GM12891 (cell line): ENCODE data around the gene PAN3.

Experiments
- DNase-seq: peaks from one replicate; pipeline ENCODE4 v3.0.0; 2011; ENCODE audit warnings: low spot score; ENCODE audit not compliant: insufficient read length
- FAIRE-seq: peaks from 2 replicates; lab custom pipeline; 2011; peaks lifted over from hg19 to GRCh38; lab: Jason Lieb, UNC
- PAX5 ChIP-seq: IDR thresholded peaks from 2 replicates; pipeline ENCODE4 v1.6.1; 2011; ENCODE audit warnings: low read length, moderate library complexity, mild to moderate bottlenecking; ENCODE audit not compliant: insufficient read depth, severe bottlenecking
- POLR2A ChIP-seq: IDR thresholded peaks from 2 replicates; pipeline ENCODE4 v1.6.1; 2011; ENCODE audit warnings: low read depth, low read length, control low read depth
- POLR2AphosphoS5 ChIP-seq: IDR thresholded peaks from 2 replicates; pipeline ENCODE4 v1.6.1; 2011; ENCODE audit warnings: low read depth, low read length, control low read depth
- POU2F2 ChIP-seq: IDR thresholded peaks from 2 replicates; pipeline ENCODE4 v1.6.1; 2011; ENCODE audit warnings: low read depth, mild to moderate bottlenecking, control low read depth, low read length, moderate library complexity
- SPI1 ChIP-seq: IDR thresholded peaks from 2 replicates; pipeline ENCODE4 v1.6.1; 2011; ENCODE audit warnings: low read depth, low read length, control low read depth
- TAF1 ChIP-seq: IDR thresholded peaks from 2 replicates; pipeline ENCODE4 v1.6.1; 2011; ENCODE audit warnings: low read depth, low read length, control low read depth

PAN3 gene

GRCh38 chr13:28273919-28274318 is 135.6 kb downstream of the PAN3 start:
- TF ChIP-seq POU2F2 (no peak), SPI1 (no peak), TAF1 (no peak), POLR2AphosphoS5 (no peak), PAX5 (no peak), POLR2A (no peak)
- FAIRE-seq (peak; percentile 50), DNase-seq (no peak)

- TF ChIP-seq POLR2AphosphoS5 = no peak
- no peak for TF ChIP-seq TAF1
- peak; percentile 81 for TF ChIP-seq SPI1
- peak; percentile 20 for FAIRE-seq
- no peak for DNase-seq
Observed at GRCh38 chr13:28282451-28282850, 144.1 kb downstream of the PAN3 start.

GRCh38 chr13:28283600-28283999 is 145.3 kb downstream of the PAN3 start:
- DNase-seq (no peak), FAIRE-seq (peak; percentile 40)
- TF ChIP-seq POLR2AphosphoS5 (no peak), POLR2A (no peak), PAX5 (no peak), SPI1 (no peak), POU2F2 (no peak), TAF1 (no peak)

DNA sequence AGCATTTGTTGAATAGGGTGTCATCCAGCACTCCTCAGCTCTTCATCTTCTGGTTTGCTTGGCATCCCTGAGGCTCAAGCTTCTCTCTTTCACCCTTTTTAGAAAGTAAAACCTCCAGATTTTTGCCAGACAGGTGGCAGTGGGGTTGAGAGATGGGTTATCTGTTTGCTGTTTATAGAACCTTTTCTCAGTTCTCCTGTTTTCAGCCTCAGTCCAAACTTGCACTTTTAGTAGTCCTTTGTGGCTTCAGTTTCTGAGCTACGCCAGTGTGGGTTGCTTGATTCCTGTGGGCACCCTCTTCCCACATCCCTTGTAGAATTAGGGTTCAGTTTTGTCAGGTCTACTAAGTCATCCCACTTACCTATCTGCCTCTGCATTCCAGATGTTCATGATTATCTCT is 147.9 kb downstream of the PAN3 start:
- no peak for DNase-seq
- peak; percentile 78 for FAIRE-seq
- no peak for TF ChIP-seq POLR2AphosphoS5
- TF ChIP-seq SPI1 = peak; percentile 52

- TF ChIP-seq POLR2A (no peak), SPI1 (no peak), POLR2AphosphoS5 (no peak), POU2F2 (no peak), PAX5 (no peak), TAF1 (no peak)
- no peak for FAIRE-seq
- DNase-seq = no peak
Observed at GRCh38 chr13:28297341-28297740, 159.0 kb downstream of the PAN3 start.

- TF ChIP-seq POU2F2 (no peak), POLR2AphosphoS5 (no peak), PAX5 (no peak), SPI1 (no peak), POLR2A (no peak), TAF1 (no peak)
- FAIRE-seq (no peak), DNase-seq (no peak)
Observed at GRCh38 chr13:28299916-28300315, 161.6 kb downstream of the PAN3 start.

- peak; percentile 23 for FAIRE-seq
- TF ChIP-seq POU2F2 = no peak
- TF ChIP-seq POLR2AphosphoS5 = no peak
- TF ChIP-seq TAF1 = no peak
- TF ChIP-seq PAX5 = no peak
- TF ChIP-seq POLR2A = no peak
- TF ChIP-seq SPI1 = no peak
- no peak for DNase-seq
Observed at GRCh38 chr13:28301839-28302238, 163.5 kb downstream of the PAN3 start.

- no peak for TF ChIP-seq POLR2AphosphoS5
- TF ChIP-seq POLR2A = no peak
- TF ChIP-seq PAX5 = no peak
- no peak for TF ChIP-seq POU2F2
- TF ChIP-seq SPI1 = no peak
- no peak for TF ChIP-seq TAF1
- no peak for DNase-seq
- no peak for FAIRE-seq
Observed at GRCh38 chr13:28306325-28306724, 168.0 kb downstream of the PAN3 start.

DNA sequence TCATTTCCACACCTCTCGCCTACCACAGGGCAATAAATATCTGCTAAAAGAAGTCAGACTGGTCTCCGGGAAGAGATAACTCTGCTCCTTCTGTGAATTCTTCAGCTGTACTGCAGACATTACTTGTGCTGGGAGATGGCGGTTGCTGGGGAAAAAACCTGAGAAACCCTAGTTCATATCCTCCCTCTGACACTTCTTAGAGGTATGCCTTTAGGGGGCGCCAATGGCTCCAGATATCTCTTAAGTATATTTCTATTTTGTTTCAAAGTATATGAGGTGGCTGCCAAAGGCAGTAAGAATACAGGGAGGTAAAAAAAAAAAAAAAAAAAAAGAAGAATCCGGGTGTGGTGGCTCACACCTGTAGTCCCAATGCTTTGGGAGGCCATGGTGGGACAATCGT is 175.2 kb downstream of the PAN3 start:
- FAIRE-seq (no peak), DNase-seq (no peak)
- TF ChIP-seq TAF1 (no peak), POLR2A (no peak), SPI1 (no peak), PAX5 (no peak)

GRCh38 chr13:28314879-28315278 is 176.5 kb downstream of the PAN3 start:
- DNase-seq (no peak), FAIRE-seq (no peak)
- TF ChIP-seq PAX5 = no peak
- no peak for TF ChIP-seq TAF1
- no peak for TF ChIP-seq POLR2A
- TF ChIP-seq SPI1 = no peak
- TF ChIP-seq POLR2AphosphoS5 = no peak
- TF ChIP-seq POU2F2 = no peak

- DNase-seq (no peak), FAIRE-seq (no peak)
- TF ChIP-seq POLR2A = no peak
- no peak for TF ChIP-seq POU2F2
- no peak for TF ChIP-seq POLR2AphosphoS5
- TF ChIP-seq TAF1 = no peak
- TF ChIP-seq SPI1 = no peak
- TF ChIP-seq PAX5 = no peak
Observed at GRCh38 chr13:28316129-28316528, 177.8 kb downstream of the PAN3 start.
